ENCODE data around the gene GRIA4. TPM values are rescaled to one million over a fixed set of nuclear protein-coding genes. Genes with fewer than 3 reads are reported as not detected.

The GRIA4 gene
- total RNA-seq, 1 donor from 2014 or later = not detected

DNA sequence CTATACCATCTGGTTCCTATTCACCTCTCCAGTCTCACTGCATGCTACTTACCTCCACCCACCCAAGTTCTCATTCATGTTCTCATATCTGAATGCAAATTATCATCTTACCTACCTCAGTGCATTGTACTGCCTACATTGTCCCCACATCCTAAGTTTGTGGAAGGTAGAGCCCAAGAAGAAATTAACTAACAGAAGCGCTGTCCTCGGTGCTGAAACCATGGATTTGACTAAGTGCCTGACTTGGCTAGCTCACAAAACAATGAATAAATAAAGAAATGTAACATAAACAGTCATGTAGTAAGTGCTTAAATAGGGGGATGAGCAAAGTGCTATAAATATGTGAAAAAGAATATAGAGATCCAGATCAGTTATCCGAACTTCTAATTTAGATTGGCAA, 63.2 kb downstream of the GRIA4 start:
- no peaks in the 10 kb centered on the region for H3K27me3 ChIP-seq
- no peak for DNase-seq (ENCODE audit: extremely low spot score in 2 of 2)
- no peak for TF ChIP-seq POLR2AphosphoS5 (IDR thresholded peaks at IDR 0.05; ENCODE audit: insufficient read depth in 1 of 2, low read depth in 1 of 2)
- TF ChIP-seq, protein P1, sequence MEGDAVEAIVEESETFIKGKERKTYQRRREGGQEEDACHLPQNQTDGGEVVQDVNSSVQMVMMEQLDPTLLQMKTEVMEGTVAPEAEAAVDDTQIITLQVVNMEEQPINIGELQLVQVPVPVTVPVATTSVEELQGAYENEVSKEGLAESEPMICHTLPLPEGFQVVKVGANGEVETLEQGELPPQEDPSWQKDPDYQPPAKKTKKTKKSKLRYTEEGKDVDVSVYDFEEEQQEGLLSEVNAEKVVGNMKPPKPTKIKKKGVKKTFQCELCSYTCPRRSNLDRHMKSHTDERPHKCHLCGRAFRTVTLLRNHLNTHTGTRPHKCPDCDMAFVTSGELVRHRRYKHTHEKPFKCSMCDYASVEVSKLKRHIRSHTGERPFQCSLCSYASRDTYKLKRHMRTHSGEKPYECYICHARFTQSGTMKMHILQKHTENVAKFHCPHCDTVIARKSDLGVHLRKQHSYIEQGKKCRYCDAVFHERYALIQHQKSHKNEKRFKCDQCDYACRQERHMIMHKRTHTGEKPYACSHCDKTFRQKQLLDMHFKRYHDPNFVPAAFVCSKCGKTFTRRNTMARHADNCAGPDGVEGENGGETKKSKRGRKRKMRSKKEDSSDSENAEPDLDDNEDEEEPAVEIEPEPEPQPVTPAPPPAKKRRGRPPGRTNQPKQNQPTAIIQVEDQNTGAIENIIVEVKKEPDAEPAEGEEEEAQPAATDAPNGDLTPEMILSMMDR (IDR thresholded peaks at IDR 0.05) = no peak
- TF ChIP-seq POLR2A (IDR thresholded peaks at IDR 0.05) = no peak
- H3K9me3 ChIP-seq = no peaks in the 10 kb centered on the region
- H3K27ac ChIP-seq = no peak overlapping the region
- no peaks in the 10 kb centered on the region for H3K36me3 ChIP-seq
- no peak overlapping the region for H3K4me3 ChIP-seq
- H3K4me1 ChIP-seq = no peaks in the 10 kb centered on the region
- intact Hi-C loops (cut with DNase I) = no loop called here

- TF ChIP-seq POLR2AphosphoS5 (IDR thresholded peaks at IDR 0.05; ENCODE audit: insufficient read depth in 1 of 2, low read depth in 1 of 2) (no peak), POLR2A (IDR thresholded peaks at IDR 0.05) (no peak)
- TF ChIP-seq, protein P1 (IDR thresholded peaks at IDR 0.05) = no peak
- intact Hi-C loops (cut with DNase I) = no loop called here
- Histone ChIP-seq H3K4me1 (no peaks in the 10 kb centered on the region), H3K9me3 (no peaks in the 10 kb centered on the region), H3K27me3 (no peaks in the 10 kb centered on the region), H3K27ac (no peak overlapping the region), H3K4me3 (no peak overlapping the region), H3K36me3 (no peaks in the 10 kb centered on the region)
- DNase-seq (ENCODE audit: extremely low spot score in 2 of 2) = no peak
These were observed 79.8 kb downstream of the GRIA4 start for GRCh38 chr11:105689631-105690030.

GRCh38 chr11:105690467-105690866, 80.6 kb downstream of the GRIA4 start:
- Histone ChIP-seq H3K36me3 (no peaks in the 10 kb centered on the region), H3K4me3 (no peak overlapping the region), H3K27ac (no peak overlapping the region), H3K9me3 (no peaks in the 10 kb centered on the region), H3K27me3 (no peaks in the 10 kb centered on the region), H3K4me1 (no peaks in the 10 kb centered on the region)
- DNase-seq (ENCODE audit: extremely low spot score in 2 of 2) = no peak
- TF ChIP-seq, protein P1 (IDR thresholded peaks at IDR 0.05) = no peak
- TF ChIP-seq POLR2A (IDR thresholded peaks at IDR 0.05) (no peak), POLR2AphosphoS5 (IDR thresholded peaks at IDR 0.05; ENCODE audit: insufficient read depth in 1 of 2, low read depth in 1 of 2) (no peak)
- intact Hi-C loops (cut with DNase I) = no loop called here

- TF ChIP-seq POLR2A (IDR thresholded peaks at IDR 0.05) = no peak
- TF ChIP-seq POLR2AphosphoS5 (IDR thresholded peaks at IDR 0.05; ENCODE audit: insufficient read depth in 1 of 2, low read depth in 1 of 2) = no peak
- TF ChIP-seq, protein P1 (IDR thresholded peaks at IDR 0.05) = no peak
- no peaks in the 10 kb centered on the region for H3K36me3 ChIP-seq
- no peaks in the 10 kb centered on the region for H3K27me3 ChIP-seq
- intact Hi-C loops (cut with DNase I) = no loop called here
- no peaks in the 10 kb centered on the region for H3K4me1 ChIP-seq
- no peak overlapping the region for H3K27ac ChIP-seq
- DNase-seq (ENCODE audit: extremely low spot score in 2 of 2) = no peak
- H3K9me3 ChIP-seq = no peaks in the 10 kb centered on the region
- no peak overlapping the region for H3K4me3 ChIP-seq
These were observed 83.3 kb downstream of the GRIA4 start for GRCh38 chr11:105693075-105693759.

DNA sequence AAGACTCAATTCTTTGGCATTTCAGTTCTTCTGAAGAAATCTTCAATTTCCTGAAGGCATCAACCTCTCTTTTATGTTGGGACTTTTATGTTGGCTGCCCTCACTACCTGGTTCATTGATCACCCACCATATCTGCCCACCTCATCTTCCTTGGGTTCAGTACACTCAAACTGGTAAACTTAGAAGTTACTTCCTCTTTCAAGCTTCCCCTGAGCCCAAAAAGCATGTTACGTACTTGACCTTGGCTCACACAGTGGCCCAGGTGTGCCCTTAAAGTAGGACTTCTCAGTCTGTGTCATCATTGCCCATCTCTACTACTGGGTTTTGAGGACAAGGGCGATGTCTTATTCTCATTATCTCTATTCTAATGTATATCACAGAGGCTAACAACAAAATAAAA, 86.1 kb downstream of the GRIA4 start:
- Histone ChIP-seq H3K36me3 (no peaks in the 10 kb centered on the region), H3K27me3 (no peaks in the 10 kb centered on the region), H3K4me1 (no peaks in the 10 kb centered on the region), H3K9me3 (no peaks in the 10 kb centered on the region), H3K27ac (no peak overlapping the region), H3K4me3 (no peak overlapping the region)
- DNase-seq (ENCODE audit: extremely low spot score in 2 of 2) = no peak
- TF ChIP-seq POLR2A (IDR thresholded peaks at IDR 0.05) (no peak), POLR2AphosphoS5 (IDR thresholded peaks at IDR 0.05; ENCODE audit: insufficient read depth in 1 of 2, low read depth in 1 of 2) (no peak)
- TF ChIP-seq, protein P1 (IDR thresholded peaks at IDR 0.05) = no peak
- intact Hi-C loops (cut with DNase I) = no loop called here
